Measurements from ENCODE around the gene SUGCT. TPM values are rescaled to one million over a fixed set of nuclear protein-coding genes. Genes with fewer than 3 reads are reported as not detected.

SUGCT gene
- total RNA-seq, 1 experiment from 2014 or later = 5.4 TPM

- H3K4ac ChIP-seq (ENCODE audit: low read depth, low read length) = no peak overlapping the region
- H4K8ac ChIP-seq (replicated peaks; ENCODE audit: insufficient read length, low read depth, low read length) = no peak overlapping the region
- no peak overlapping the region for H3K23ac ChIP-seq (ENCODE audit: insufficient read length, low read depth, low read length)
- H3K27ac Mint-ChIP-seq = no peak overlapping the region
- no peak overlapping the region for H3K4me2 ChIP-seq (ENCODE audit: insufficient read depth, insufficient read length, low read length)
- H3K9me3 Mint-ChIP-seq = no peaks in the 10 kb centered on the region
- no peak overlapping the region for H4K5ac ChIP-seq (ENCODE audit: insufficient read length, low read depth, low read length)
- H2AK5ac ChIP-seq (ENCODE audit: insufficient read length, low read length) = no peak overlapping the region
- H3K56ac ChIP-seq (ENCODE audit: insufficient read length, low read depth, low read length) = no peak overlapping the region
- no peak overlapping the region for H2BK12ac ChIP-seq (ENCODE audit: insufficient read length, low read depth, low read length)
- H3K27ac ChIP-seq (ENCODE audit: insufficient read length, low read depth, low read length) = no peak overlapping the region
- peaks cover 7 to 10% of the 10 kb centered on the region in 2 experiments for H3K4me1 Mint-ChIP-seq
- no peaks in the 10 kb centered on the region for H3K79me1 ChIP-seq (ENCODE audit: insufficient read depth, low read depth, low read length, poor library complexity, severe bottlenecking)
- no peak for TF ChIP-seq CTCF (conservative IDR thresholded peaks at IDR 0.05)
- H4K20me1 ChIP-seq (ENCODE audit: control insufficient read depth, insufficient read depth, insufficient read length) = no peaks in the 10 kb centered on the region
- DNase-seq = no peak
- no peaks in the 10 kb centered on the region for H3K27me3 Mint-ChIP-seq (ENCODE audit: low read depth)
- H3K36me3 Mint-ChIP-seq (ENCODE audit: insufficient read depth in 1 of 3, low read depth in 3 of 3) = no peaks in the 10 kb centered on the region
- H3K23me2 ChIP-seq (ENCODE audit: insufficient read length, low read depth, low read length, poor library complexity, severe bottlenecking) = no peaks in the 10 kb centered on the region
- no peak overlapping the region for H3K14ac ChIP-seq (ENCODE audit: insufficient read depth, low read length)
- no peak overlapping the region for H2AFZ ChIP-seq (ENCODE audit: low read length)
- H3K27me3 ChIP-seq (ENCODE audit: insufficient read depth, low read length) = no peaks in the 10 kb centered on the region
- H3K18ac ChIP-seq (ENCODE audit: insufficient read length, low read depth, low read length) = no peak overlapping the region
- no peak overlapping the region for H2BK15ac ChIP-seq (ENCODE audit: low read depth, low read length)
- no peak overlapping the region for H4K91ac ChIP-seq (ENCODE audit: insufficient read length, low read depth, low read length)
- H3K4me3 Mint-ChIP-seq = no peak overlapping the region
- H2BK120ac ChIP-seq (ENCODE audit: low read depth, low read length, poor library complexity, severe bottlenecking) = no peak overlapping the region
- no peak overlapping the region for H2BK5ac ChIP-seq (ENCODE audit: insufficient read length, low read length)
- no peak overlapping the region for H3T11ph ChIP-seq (ENCODE audit: low read length)
- no peaks in the 10 kb centered on the region for H3K9me3 ChIP-seq (ENCODE audit: control insufficient read depth, low read depth, low read length)
- no peak overlapping the region for H3K9ac ChIP-seq (ENCODE audit: extremely low read depth, insufficient read length, low read length)
- no peaks in the 10 kb centered on the region for H3K79me2 ChIP-seq (ENCODE audit: insufficient read depth, low read length)
- no peaks in the 10 kb centered on the region for H3K4me1 ChIP-seq (ENCODE audit: insufficient read depth, low read length)
- no peak overlapping the region for H2BK20ac ChIP-seq (ENCODE audit: low read depth, low read length, poor library complexity, severe bottlenecking)
Observed at GRCh38 chr7:40455485-40455884, 320.7 kb downstream of the SUGCT start.
